ENCODE results near the gene BEST1. TPM values are rescaled to one million over a fixed set of nuclear protein-coding genes. Genes with fewer than 3 reads are reported as not detected.
A peak's percentile ranks its signal among the peaks of the same experiment; 100 is the strongest.

The BEST1 gene
- total and polyA plus RNA-seq, 2 of the 13 experiments (the other 11 are each of a cell fraction or from before 2014, with no cell fraction given), result 0.09 to 0.65 TPM

GRCh38 chr11:61954106-61954850 is 4.1 kb downstream of the BEST1 start (continued):
- TF ChIP-seq SRY (CRISPR knock-in tag; IDR thresholded peaks at IDR 0.05) (no peak), ZNF772 (CRISPR knock-in tag; IDR thresholded peaks at IDR 0.05) (no peak), ZNF326 (CRISPR knock-in tag; IDR thresholded peaks at IDR 0.05; ENCODE audit: borderline replicate concordance) (no peak), MED8 (CRISPR knock-in tag; IDR thresholded peaks at IDR 0.05; ENCODE audit: insufficient replicate concordance) (no peak), MAFG (CRISPR knock-in tag; IDR thresholded peaks at IDR 0.05) (no peak), ZNF33A (CRISPR knock-in tag; IDR thresholded peaks at IDR 0.05; ENCODE audit: borderline replicate concordance) (no peak), KMT2A (CRISPR knock-in tag; IDR thresholded peaks at IDR 0.05) (no peak), ZNF431 (CRISPR knock-in tag; IDR thresholded peaks at IDR 0.05; ENCODE audit: borderline replicate concordance, low read depth) (no peak), ZNF317 (CRISPR knock-in tag; IDR thresholded peaks at IDR 0.05) (0 out of 2 replicates have a peak, but pooled peaks have one; percentile 23), ZNF3 (CRISPR knock-in tag; IDR thresholded peaks at IDR 0.05) (no peak), SMC3 (IDR thresholded peaks at IDR 0.05; ENCODE audit: low read length) (peak; percentile 71; the same call in 1 of the 2 replicates), IRX3 (CRISPR knock-in tag; IDR thresholded peaks at IDR 0.05; ENCODE audit: borderline replicate concordance, low read depth) (no peak), ZNF691 (CRISPR knock-in tag; IDR thresholded peaks at IDR 0.05; ENCODE audit: borderline replicate concordance, low read depth) (0 out of 2 replicates have a peak, but pooled peaks have one; percentile 4), ZNF501 (CRISPR knock-in tag; IDR thresholded peaks at IDR 0.05) (no peak), ZNF670 (CRISPR knock-in tag; IDR thresholded peaks at IDR 0.05; ENCODE audit: borderline replicate concordance) (no peak), RAD21 (CRISPR knock-in tag; IDR thresholded peaks at IDR 0.05) (0 out of 2 replicates have a peak, but pooled peaks have one; percentile 15), NFIC (IDR thresholded peaks at IDR 0.05; ENCODE audit: low read length) (no peak), TBX2 (CRISPR knock-in tag; IDR thresholded peaks at IDR 0.05; ENCODE audit: borderline replicate concordance) (no peak), HOXA3 (CRISPR knock-in tag; IDR thresholded peaks at IDR 0.05) (no peak), ZSCAN30 (CRISPR knock-in tag; IDR thresholded peaks at IDR 0.05) (no peak), KLF16 (CRISPR knock-in tag; IDR thresholded peaks at IDR 0.05) (no peak), STAG1 (CRISPR knock-in tag; IDR thresholded peaks at IDR 0.05) (peak; percentile 75), ETV5 (CRISPR knock-in tag; IDR thresholded peaks at IDR 0.05; ENCODE audit: borderline replicate concordance) (no peak), ZBTB2 (CRISPR knock-in tag; IDR thresholded peaks at IDR 0.05; ENCODE audit: low read depth) (no peak), ZNF841 (CRISPR knock-in tag; IDR thresholded peaks at IDR 0.05; ENCODE audit: borderline replicate concordance) (no peak)
- TF ChIP-seq, protein P1, sequence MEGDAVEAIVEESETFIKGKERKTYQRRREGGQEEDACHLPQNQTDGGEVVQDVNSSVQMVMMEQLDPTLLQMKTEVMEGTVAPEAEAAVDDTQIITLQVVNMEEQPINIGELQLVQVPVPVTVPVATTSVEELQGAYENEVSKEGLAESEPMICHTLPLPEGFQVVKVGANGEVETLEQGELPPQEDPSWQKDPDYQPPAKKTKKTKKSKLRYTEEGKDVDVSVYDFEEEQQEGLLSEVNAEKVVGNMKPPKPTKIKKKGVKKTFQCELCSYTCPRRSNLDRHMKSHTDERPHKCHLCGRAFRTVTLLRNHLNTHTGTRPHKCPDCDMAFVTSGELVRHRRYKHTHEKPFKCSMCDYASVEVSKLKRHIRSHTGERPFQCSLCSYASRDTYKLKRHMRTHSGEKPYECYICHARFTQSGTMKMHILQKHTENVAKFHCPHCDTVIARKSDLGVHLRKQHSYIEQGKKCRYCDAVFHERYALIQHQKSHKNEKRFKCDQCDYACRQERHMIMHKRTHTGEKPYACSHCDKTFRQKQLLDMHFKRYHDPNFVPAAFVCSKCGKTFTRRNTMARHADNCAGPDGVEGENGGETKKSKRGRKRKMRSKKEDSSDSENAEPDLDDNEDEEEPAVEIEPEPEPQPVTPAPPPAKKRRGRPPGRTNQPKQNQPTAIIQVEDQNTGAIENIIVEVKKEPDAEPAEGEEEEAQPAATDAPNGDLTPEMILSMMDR (CRISPR knock-in tag; IDR thresholded peaks at IDR 0.05), result peak; percentile 61
- TF ChIP-seq, protein P2, sequence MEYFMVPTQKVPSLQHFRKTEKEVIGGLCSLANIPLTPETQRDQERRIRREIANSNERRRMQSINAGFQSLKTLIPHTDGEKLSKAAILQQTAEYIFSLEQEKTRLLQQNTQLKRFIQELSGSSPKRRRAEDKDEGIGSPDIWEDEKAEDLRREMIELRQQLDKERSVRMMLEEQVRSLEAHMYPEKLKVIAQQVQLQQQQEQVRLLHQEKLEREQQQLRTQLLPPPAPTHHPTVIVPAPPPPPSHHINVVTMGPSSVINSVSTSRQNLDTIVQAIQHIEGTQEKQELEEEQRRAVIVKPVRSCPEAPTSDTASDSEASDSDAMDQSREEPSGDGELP (IDR thresholded peaks at IDR 0.05; ENCODE audit: borderline replicate concordance, low read depth), result no peak
